ENCODE results near the gene CCDC6. TPM values are rescaled to one million over a fixed set of nuclear protein-coding genes. Genes with fewer than 3 reads are reported as not detected.

Gene CCDC6
- total and polyA plus RNA-seq, 9 of the 15 experiments (the other 6 are each of a cell fraction or from before 2014, with no cell fraction given) = 10.4 to 41.0 (median 20.9) TPM

- TF ChIP-seq ZNF609 (CRISPR knock-in tag; IDR thresholded peaks at IDR 0.05; ENCODE audit: borderline replicate concordance) = no peak
- TF ChIP-seq PRPF4 (IDR thresholded peaks at IDR 0.05; ENCODE audit: insufficient read depth, low read depth, low read length, poor library complexity, severe bottlenecking) = no peak
- TF ChIP-seq ZBTB43 (CRISPR knock-in tag; IDR thresholded peaks at IDR 0.05) = no peak
- TF ChIP-seq GTF2E2 (tag; IDR thresholded peaks at IDR 0.05) = no peak
- TF ChIP-seq MTA1 (IDR thresholded peaks at IDR 0.05; ENCODE audit: borderline replicate concordance) = no peak
- no peak for TF ChIP-seq STAT5B (CRISPR knock-in tag; IDR thresholded peaks at IDR 0.05)
- no peak for TF ChIP-seq RBM25 (IDR thresholded peaks at IDR 0.05; ENCODE audit: low read depth, low read length, severe bottlenecking)
- no peak for TF ChIP-seq MCM2 (IDR thresholded peaks at IDR 0.05; ENCODE audit: low read depth)
Measured at GRCh38 chr10:59857921-59858320, 48.4 kb downstream of the CCDC6 start (continued).
